ENCODE data around the gene LMO2.
"Not testable (repeated sequence)": the region's sequence is repeated elsewhere in the genome, so short reads cannot be mapped to it uniquely, and the experiment has no call there.

LMO2 gene

GRCh38 chr11:33861386-33861785, 30.5 kb downstream of the LMO2 start:
- DNase-seq (ENCODE audit: low read depth), result no peak

DNA sequence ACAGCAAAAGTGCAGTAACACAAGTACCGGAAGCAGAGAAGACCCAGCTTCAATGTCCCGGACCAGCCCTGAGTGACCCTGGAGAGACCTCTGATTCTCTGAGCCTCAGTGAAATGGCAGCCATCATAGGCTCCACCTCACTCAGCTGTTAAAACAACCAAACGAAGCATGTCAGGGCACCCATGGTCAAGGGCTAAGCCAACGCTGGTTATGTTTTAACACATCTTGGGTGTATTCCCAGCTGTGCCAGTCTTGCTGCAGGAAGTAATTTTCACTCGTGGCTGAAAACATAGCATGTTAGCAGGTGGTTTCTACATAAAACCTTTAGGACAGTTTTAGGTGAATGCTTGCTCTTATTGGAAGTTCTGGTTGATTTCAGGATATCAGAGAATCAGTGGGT, 30.9 kb downstream of the LMO2 start:
- no peak for DNase-seq (ENCODE audit: low read depth)

GRCh38 chr11:33859306-33859705, 32.6 kb downstream of the LMO2 start:
- DNase-seq (ENCODE audit: low read depth), result no peak

DNA sequence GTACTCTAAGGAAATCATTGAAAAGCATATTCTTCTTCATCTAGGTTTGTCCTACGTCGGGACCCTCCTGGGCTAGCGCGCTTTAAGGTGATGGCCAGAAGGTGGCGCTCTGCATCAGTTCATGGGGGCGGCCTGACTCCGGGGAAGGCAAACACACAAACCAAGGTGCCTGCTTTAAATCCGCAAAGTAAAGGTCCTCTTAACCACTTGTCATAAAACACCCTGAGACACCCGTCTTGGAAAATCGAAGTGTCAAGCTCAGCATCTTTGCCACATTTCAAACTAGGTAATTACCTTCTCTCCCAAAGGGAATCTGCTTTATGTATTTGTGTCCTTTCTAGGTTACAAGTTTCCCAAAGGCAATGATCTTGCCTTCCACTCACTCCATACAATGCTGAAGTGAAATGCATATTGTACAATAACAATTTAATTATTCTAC, 33.9 kb downstream of the LMO2 start:
- peak; percentile 69 for DNase-seq (ENCODE audit: low read depth)

DNA sequence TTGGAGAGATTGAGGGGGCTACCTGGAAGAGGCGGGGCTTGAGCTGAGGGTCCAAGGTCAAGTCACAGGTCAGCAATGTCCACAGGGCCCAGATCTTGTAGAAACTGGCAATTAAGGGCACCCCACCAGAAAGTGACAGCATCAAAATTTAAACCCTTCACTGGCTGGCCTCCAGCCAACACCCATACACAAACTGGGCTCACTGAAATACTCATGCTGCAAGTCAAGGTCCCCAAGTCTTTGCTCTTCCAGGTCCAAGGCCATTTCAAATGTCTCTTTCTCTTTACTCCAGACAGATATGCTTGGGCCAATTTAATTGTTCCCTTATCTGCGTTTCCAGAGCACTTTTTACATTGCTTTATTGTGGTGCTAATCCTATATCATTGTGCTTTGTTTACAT, 36.4 kb downstream of the LMO2 start:
- DNase-seq (ENCODE audit: low read depth), result no peak

- no peak for DNase-seq (ENCODE audit: low read depth)
Observed at GRCh38 chr11:33848717-33849390, 43.0 kb downstream of the LMO2 start.

DNA sequence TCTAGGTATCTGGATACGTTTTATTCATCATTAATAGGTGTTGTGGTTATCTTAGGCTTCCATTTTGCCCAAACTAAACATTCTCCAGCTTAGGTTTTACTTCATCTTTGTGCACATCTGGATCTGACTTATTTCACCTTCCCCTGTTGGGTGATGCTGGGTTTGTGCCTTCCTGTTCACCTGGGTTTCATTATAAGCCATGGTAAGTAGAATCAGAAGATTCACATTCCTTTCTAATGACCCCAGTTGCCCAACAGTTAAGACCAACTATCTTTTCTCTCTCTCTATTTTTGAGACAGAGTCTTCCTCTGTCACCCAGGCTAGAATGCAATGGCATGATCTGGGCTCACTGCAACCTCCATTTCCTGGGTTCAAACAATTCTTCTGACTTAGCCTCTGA, 44.6 kb downstream of the LMO2 start:
- DNase-seq (ENCODE audit: low read depth), result no peak

- DNase-seq (ENCODE audit: low read depth), result no peak
Observed at GRCh38 chr11:33844236-33844635, 47.6 kb downstream of the LMO2 start.

DNA sequence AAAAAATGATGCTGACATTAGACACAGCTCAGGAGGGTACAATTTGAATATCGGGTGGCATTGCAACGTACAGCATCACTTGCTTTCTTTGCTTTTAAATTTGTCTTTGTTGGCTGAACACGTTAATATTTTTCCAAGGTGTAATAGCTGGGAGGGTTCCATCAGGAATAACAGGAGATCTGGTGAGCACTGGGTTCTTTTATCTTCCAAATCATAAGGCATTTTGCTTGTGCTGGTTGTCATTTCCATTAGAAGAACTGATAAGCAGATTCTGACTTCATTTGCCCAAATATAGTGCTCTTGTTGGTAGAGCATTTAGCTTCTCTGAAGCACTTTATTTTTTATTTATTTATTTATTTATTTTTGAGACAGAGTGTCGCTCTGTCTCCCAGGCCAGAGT, 48.9 kb downstream of the LMO2 start:
- DNase-seq (ENCODE audit: low read depth), result no peak

DNA sequence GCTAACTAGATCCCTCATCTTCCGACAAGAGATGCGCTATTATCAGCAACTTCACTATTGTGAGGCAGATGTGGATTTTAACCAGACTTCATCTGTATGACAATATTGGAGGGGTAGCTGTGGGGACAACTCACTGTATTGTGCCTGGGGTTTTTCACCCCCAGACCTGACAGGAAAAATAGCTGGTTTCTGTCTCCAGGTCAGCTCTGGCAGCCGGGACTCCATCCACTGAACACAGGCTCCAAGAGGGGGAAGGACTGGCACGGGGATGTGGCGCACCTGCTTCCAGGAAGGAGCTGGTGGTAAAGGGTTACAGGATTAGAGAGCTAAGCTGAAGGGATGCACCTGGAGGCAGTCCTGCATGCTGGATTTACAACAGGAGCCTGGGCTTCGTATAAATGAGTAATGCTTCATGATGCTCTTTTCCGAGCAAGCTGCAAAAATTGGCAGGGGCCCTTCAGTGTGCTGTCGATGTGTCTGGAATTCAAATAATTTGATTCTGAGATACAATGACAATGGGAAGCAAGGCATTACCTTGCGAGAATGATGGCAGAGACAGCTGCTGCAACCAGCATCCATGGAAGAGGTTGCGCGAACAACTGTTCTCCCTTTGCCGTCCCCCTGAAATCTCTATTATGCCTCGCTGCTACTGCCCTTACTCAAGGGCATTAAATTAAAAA, 49.5 kb downstream of the LMO2 start:
- DNase-seq (ENCODE audit: low read depth), result no peak

DNA sequence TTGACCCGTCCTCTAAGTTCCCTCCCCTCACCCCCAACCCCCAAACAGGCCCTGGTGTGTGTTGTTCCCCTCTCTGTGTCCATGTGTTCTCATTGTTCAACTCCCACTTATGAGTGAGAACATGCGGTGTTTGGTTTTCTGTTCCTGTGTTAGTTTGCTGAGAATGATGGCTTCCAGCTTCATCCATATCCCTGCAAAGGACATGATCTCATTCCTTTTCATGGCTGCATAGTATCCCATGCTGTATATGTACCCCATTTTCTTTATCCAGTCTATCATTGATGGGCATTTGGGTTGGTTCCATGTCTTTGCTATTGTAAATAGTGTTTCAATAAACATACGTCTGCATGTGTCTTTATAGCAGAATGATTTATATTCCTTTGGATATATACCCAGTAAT, 53.6 kb downstream of the LMO2 start:
- not testable (repeated sequence) for DNase-seq (ENCODE audit: low read depth)

GRCh38 chr11:33837334-33837733, 54.5 kb downstream of the LMO2 start:
- not testable (repeated sequence) for DNase-seq (ENCODE audit: low read depth)

DNA sequence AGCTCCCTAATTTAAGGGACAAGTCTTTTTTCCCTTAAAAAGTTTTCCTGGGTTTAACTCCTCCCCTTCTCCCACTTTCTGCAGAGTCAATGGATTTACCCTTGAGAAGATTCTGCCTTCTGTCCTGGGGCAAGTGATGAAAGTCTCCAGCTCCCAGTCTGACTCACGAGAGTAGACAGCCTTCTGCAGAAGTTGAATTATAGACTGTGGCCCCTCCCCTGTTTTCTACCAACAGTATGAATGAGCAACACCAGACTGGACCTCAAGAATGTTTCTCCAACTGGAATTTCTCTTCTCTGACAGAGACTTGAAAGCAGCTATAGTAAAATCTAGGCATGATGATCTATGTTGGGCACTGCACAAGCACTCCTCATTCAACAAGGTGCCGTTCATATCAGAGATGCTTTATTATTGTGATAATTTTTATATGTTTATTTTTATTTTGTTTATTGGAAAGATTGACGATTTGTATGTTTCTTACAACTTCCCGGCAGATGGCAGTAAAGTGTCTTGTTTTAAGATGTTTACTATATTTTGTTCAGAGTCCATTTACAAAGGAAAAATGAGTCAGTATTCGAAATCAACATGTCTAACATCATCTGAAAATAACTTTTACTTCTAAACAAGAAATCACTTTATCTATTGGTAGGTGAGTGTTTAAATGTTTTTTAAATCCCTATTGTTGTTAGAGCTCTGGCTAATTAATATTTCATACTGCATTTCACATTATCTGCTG, 56.6 kb downstream of the LMO2 start:
- DNase-seq (ENCODE audit: low read depth), result no peak

- DNase-seq (ENCODE audit: low read depth), result no peak
Observed at GRCh38 chr11:33832676-33833075, 59.2 kb downstream of the LMO2 start.

DNA sequence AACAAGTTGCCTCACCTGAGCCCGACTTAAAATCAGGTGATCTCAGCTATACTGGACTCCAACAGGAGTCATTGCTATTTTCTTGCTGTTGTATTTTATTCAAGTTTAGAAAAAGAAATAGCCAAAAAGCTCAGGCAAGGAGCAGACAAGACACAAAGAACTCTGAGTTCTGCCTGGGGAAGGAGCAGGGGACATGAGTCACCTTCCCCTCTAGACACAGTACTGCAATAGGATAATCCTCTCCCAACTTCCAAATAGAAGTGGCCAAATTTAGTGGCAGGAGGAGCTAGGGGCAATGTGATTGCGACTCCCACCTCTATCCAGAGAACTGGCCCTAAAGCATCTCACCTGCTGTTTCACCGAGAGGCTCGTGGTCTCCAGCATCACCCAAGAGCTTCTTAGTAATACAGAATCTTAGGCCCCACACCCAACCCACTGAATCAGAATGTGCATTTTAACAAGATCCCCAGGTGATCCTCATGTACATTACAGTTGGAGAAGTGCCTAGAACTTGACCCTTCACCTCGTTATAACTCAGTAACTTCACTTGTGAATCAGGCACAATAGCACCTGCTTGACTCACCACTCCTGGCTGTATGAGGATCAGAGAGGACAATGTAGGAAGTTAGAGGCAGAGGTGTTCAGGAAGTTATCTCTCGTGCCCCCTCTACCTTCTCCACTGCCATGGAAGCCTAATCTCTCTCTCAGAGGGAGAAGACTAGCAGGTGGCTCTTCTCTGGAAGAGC, 60.8 kb downstream of the LMO2 start:
- DNase-seq (ENCODE audit: low read depth), result no peak

GRCh38 chr11:33829430-33830141, 62.3 kb downstream of the LMO2 start:
- peak; percentile 38 for DNase-seq (ENCODE audit: low read depth)

- DNase-seq (ENCODE audit: low read depth), result no peak
Observed at GRCh38 chr11:33828604-33829429, 63.1 kb downstream of the LMO2 start.

- no peak for DNase-seq (ENCODE audit: low read depth)
Observed at GRCh38 chr11:33827206-33827605, 64.7 kb downstream of the LMO2 start.

DNA sequence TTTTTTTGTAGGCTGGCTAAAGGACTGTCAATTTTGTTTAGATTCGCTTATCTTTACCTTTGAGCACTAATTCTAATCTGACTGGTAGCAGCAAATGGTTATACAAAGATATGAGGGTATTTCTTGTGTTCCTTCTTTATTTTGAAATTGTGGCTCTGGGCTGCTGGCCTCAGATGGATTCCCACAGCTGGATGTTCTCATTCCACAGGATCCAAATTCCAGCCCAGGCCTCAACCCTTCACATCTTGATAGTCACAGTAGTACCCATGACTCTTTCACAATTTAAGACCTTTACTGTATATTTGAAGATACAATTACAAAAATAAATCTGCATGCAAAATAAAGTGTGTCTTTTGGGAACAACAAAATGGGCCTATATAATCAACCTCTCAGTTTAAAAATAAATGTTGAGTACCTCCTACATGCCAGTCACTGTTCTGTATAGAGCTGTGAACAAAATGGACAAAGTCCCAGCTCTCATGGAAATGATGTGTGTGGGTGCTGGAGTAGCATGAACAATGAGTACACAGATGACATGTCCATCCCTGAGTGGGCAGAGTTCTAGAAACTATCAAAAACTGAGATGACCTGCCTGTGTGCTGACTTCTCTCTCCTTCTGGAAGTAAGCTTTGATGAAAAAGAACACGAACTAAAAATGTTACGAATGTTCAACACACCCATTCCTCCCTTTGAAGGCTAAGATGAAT, 65.9 kb downstream of the LMO2 start:
- DNase-seq (ENCODE audit: low read depth), result no peak

DNA sequence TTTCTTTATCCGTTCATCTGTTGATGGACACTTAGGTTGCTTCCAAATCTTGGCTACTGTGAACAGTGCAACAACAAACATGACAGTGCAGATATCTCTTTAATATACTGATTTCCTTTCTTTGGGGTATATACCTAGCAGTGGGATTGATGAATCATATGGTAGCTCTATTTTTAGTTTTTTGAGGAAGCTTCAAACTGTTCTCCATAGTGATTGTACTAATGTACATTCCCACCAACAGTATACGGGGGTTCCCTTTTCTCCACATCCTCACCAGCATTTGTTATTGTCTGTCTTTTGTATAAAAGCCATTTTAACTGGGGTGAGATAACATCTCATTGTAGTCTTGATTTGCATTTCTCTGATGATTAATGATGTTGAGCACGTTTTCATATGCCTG, 68.9 kb downstream of the LMO2 start:
- not testable (repeated sequence) for DNase-seq (ENCODE audit: low read depth)
